ENCODE results near the gene SAFB.
"Not testable (repeated sequence)": the region's sequence is repeated elsewhere in the genome, so short reads cannot be mapped to it uniquely, and the experiment has no call there.

SAFB gene

DNA sequence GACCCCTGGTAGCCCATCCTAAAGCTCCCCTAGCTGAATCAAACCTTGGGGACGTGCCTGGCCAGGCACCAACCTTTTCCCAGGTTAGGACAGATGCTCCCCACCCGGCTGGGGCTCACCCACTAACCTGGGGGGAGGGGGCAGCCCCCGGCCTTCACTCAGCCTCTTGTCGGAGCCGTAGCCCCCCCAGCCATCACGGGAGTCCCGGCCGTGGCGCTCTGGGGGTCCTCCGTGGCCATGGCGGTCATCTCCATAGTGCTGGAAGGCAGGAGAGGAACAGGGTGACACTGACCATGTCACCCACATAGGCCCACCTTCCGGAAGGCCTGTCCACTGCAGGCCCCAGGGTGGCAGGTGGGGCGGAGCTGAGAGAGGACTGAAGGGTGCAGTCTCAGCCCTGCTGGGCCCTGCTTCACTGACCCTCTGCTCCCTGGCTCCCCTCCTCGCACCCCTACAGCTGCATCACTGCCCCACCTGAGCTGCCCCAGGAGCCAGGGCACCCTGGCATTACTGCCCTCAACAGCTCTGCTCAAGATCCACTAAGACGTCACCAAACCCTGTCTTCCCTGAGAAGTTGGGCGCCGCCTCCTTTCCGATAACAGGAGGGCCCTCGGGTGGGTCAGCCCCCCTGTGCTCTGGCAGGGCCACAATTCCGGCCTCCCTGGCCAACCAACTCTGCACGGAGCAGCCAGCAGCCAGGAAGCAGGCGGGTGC, 32.6 kb upstream of the SAFB start:
- CTCF ChIA-PET, result interaction anchor here (2.1 kb wide), 1 partner anchor 11 kb away, joined by 6 read pairs; no protein-coding TSS in a partner anchor
- no peaks in the 10 kb centered on the region for H3K27me3 Mint-ChIP-seq
- H3K36me3 Mint-ChIP-seq, result peaks cover 53% of the 10 kb centered on the region
- no peak overlapping the region for H3K27ac Mint-ChIP-seq
- peaks cover 12% of the 10 kb centered on the region for H3K4me1 Mint-ChIP-seq
- H3K9me3 Mint-ChIP-seq, result no peaks in the 10 kb centered on the region
- no peak for DNase-seq
- H3K4me3 Mint-ChIP-seq, result no peak overlapping the region

DNA sequence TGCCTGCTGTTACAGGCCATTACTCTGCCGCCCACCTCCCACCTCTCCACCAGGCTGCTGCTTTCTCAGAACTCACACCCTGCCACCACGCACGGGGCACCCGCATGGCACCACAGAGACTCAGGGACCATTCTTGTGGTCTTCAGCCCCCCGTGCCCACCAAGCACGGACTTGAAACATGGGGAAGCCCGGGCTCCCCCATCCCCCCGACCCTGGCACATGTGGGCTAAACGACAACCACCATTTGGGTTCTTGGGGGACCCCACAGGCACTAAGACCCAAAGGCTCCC, 32.1 kb upstream of the SAFB start:
- CTCF ChIA-PET, result no interaction called here
- H3K27me3 Mint-ChIP-seq, result no peaks in the 10 kb centered on the region
- H3K4me1 Mint-ChIP-seq, result peaks cover 8% of the 10 kb centered on the region
- no peak for DNase-seq
- H3K4me3 Mint-ChIP-seq, result no peak overlapping the region
- H3K9me3 Mint-ChIP-seq, result no peaks in the 10 kb centered on the region
- no peak overlapping the region for H3K27ac Mint-ChIP-seq
- peaks cover 55% of the 10 kb centered on the region for H3K36me3 Mint-ChIP-seq

DNA sequence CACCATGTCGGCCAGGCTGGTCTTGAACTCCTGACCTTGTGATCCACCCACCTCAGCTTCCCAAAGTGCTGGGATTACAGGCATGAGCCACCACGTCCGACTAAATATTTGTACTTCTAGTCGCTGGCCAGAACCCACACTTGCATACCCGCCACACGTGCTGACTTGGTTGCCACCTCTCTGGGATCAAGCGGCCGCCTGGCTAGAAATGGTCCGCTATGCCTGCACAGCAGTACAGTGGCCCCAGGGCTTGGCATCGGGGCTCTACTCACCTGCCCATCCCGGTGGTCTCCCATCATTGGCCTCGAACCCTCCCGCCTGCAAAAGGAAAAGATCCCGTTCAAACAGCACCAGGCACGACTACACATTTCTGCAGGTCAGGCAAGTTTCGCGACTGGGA, 31.4 kb upstream of the SAFB start:
- H3K27ac Mint-ChIP-seq, result no peak overlapping the region
- CTCF ChIA-PET, result no interaction called here
- no peak overlapping the region for H3K4me3 Mint-ChIP-seq

DNA sequence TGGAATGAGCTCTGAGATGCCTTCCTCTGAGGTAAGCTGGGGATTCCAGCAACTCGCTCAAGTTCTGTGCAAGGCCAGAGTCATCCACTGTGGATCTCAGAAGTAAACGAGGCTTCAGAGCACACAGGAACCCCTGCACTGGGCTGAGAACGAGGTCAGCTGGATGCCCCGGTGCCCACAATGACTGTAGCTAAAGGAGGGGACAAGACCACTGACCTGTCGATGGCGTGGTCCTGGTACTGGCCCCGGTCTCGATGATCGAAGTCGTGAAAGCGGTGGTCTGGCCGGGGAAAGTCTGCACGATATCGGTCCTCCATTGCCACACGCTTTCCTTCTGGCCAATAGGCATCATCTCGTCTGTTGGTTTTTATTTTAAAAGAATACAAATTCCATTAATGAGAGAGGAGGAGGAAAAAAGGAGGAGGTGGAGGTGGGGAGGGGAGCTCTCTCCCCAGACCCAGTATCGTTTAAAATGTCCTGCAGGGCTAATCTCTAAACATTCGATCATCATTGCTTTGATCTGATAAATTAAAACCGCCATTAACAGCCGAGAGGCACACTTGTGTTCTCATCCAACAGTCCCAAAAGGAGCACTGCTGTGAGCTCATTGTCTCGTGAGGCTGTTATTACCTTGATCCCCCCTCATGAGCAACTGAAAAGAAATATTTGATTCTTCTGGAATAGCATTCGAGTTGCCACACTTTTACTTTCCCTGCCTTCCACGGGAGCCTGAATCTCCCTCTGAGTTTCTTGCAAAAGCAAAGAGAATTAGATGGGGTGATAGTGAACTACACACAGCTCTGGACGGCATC, 30.1 kb upstream of the SAFB start:
- H3K36me3 Mint-ChIP-seq, result peaks cover 55% of the 10 kb centered on the region
- peaks cover 4% of the 10 kb centered on the region for H3K4me1 Mint-ChIP-seq
- CTCF ChIA-PET, result no interaction called here
- H3K27me3 Mint-ChIP-seq, result no peaks in the 10 kb centered on the region
- no peak for DNase-seq
- no peak overlapping the region for H3K4me3 Mint-ChIP-seq
- no peak overlapping the region for H3K27ac Mint-ChIP-seq
- no peaks in the 10 kb centered on the region for H3K9me3 Mint-ChIP-seq

More for the DNA sequence above, 31.4 kb upstream of the SAFB start:
- H3K27me3 Mint-ChIP-seq, result no peaks in the 10 kb centered on the region
- no peak for DNase-seq
- H3K36me3 Mint-ChIP-seq, result peaks cover 56% of the 10 kb centered on the region
- H3K4me1 Mint-ChIP-seq, result peaks cover 7% of the 10 kb centered on the region
- no peaks in the 10 kb centered on the region for H3K9me3 Mint-ChIP-seq

DNA sequence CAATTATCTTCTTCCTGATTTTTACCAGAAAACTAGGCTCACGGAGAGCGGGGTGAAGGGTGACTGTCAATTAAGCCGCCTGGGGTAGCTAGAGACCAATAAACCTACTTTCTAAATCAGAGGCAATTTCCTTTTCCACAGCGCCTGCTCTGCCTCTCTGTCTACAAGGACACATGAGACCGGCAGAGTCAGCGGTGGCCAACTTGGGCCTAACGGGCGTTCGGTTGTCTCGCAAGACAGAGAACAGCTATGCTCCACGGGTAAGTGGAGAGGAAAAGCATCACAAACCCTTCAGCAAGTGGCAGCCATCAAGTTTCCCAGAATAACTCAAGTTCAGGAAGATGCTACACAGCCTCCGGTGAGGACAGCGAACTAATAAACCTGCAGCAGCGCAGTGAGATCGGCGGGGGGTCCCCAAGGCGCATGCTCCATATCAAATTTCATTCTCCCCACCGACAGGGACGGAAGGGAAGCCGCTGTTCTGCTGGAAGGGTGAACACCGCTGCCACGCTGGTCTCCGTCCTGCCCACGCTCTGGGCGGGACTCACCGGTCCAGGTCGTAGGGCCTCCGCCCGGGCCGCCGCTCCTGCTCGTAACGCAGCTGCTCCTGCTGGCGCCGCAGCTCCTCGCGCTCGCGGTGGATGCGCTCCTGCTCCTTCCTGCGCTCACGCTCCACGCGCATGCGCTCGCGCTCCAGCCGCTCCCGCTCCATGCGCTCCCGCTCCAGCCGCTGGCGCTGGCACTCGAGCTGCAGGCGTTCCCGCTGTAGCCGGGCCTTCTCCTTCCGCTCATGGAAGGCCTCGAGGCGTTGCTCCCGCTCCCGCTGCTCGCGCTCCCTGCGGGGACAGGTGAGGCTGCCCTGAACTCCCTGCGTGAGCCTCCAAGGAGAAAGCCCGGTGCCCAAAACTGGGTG, 29.3 kb upstream of the SAFB start:
- Mint-ChIP-seq H3K27ac (peak overlapping the region; percentile 59), H3K4me1 (no peaks in the 10 kb centered on the region), H3K4me3 (no peak overlapping the region), H3K36me3 (peaks cover 49% of the 10 kb centered on the region), H3K9me3 (no peaks in the 10 kb centered on the region), H3K27me3 (no peaks in the 10 kb centered on the region)
- CTCF ChIA-PET, result no interaction called here
- DNase-seq, result no peak

DNA sequence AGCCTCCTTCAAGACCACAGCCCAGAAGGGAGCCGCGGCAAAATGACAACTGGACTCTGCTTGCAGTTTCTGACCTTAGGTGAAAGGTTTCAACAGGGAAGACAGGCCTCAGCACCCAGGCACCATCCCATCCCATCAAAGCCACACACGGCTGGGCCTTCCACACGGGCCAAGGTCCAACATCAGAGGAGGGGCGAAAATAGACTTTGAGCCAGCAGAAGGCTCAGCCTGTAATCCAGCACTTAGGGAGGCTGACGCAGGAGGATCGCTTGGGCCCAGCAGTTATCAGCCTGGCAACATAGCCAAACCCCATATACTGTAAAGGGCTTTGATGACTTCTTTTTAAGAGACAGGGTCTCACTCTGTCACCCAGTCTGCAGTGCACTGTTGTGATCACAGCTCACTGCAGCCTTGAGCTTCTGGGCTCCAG, 28.3 kb upstream of the SAFB start:
- Mint-ChIP-seq H3K27ac (no peak overlapping the region), H3K9me3 (no peaks in the 10 kb centered on the region), H3K27me3 (no peaks in the 10 kb centered on the region), H3K4me3 (no peak overlapping the region), H3K4me1 (no peaks in the 10 kb centered on the region), H3K36me3 (peaks cover 54% of the 10 kb centered on the region)
- CTCF ChIA-PET, result no interaction called here
- no peak for DNase-seq

DNA sequence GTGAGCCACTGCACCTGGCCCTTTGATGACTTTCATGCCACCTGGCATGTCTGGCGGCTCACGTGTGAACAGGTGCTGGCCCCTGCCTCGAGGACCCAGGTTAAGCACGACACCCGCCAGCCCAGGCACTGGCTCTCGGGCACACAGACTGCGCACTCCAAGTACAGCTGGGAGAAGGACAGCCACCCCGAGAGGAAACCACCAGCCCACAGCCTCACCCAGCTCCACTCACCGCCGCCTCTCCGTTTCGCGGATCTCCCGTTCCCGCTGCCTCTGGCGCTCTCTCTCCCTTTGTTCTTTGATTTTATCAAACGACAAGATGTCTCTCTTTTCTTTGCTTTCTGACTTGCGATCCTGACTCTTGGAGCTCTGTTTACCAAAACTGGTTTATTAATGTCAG, 27.8 kb upstream of the SAFB start:
- Mint-ChIP-seq H3K9me3 (no peaks in the 10 kb centered on the region), H3K27me3 (no peaks in the 10 kb centered on the region), H3K4me1 (no peaks in the 10 kb centered on the region), H3K36me3 (peaks cover 58% of the 10 kb centered on the region), H3K4me3 (no peak overlapping the region), H3K27ac (no peak overlapping the region)
- DNase-seq, result no peak
- CTCF ChIA-PET, result interaction anchor here (0.9 kb wide), 1 partner anchor 10 kb away, joined by 3 read pairs; no protein-coding TSS in a partner anchor

DNA sequence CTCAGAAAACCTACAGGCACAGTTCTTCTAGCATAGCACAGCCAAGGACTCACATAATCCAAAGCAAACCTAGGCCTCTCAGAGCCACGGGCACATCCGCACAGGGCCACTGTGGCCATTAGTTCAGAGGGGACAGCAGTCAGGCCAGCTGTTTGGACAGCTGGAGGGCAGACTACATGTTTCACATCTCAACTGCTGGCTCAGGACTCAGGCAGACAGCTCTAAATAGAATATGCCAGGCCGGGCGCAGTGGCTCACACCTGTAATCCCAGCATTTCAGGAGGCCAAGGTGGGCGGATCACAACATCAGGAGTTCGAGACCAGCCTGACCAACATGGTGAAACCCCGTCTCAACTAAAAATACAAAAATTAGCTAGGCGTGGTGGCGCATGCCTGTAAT, 27.1 kb upstream of the SAFB start:
- Mint-ChIP-seq H3K9me3 (no peaks in the 10 kb centered on the region), H3K36me3 (peaks cover 61% of the 10 kb centered on the region), H3K4me1 (no peaks in the 10 kb centered on the region), H3K27ac (no peak overlapping the region), H3K27me3 (no peaks in the 10 kb centered on the region), H3K4me3 (no peak overlapping the region)
- DNase-seq, result no peak
- CTCF ChIA-PET, result interaction anchor here (0.9 kb wide), 1 partner anchor 11 kb away, joined by 3 read pairs; no protein-coding TSS in a partner anchor

DNA sequence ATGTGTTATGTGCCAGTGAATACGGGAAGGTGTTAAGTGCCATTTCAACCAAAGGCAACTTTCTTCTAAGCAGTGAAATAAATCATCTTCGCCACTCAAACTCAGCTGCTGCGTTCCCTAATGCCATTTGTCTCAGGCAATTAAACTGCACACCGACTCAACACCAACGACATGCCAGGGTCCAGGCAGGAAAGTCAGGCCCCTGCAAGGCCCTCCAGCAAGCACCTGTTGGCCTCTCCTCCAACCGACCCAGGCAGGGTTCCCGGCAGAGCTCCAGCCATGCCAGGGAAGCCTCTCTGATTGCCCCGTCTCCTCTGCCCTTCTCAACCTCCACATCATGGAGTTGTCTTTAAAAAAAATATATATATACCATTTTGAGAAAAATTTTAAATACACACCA, 22.1 kb upstream of the SAFB start:
- peaks cover 64% of the 10 kb centered on the region for H3K36me3 Mint-ChIP-seq
- no peak overlapping the region for H3K4me3 Mint-ChIP-seq
- no peak overlapping the region for H3K27ac Mint-ChIP-seq
- no peaks in the 10 kb centered on the region for H3K4me1 Mint-ChIP-seq
- CTCF ChIA-PET, result no interaction called here
- H3K27me3 Mint-ChIP-seq, result no peaks in the 10 kb centered on the region
- no peaks in the 10 kb centered on the region for H3K9me3 Mint-ChIP-seq
- no peak for DNase-seq

DNA sequence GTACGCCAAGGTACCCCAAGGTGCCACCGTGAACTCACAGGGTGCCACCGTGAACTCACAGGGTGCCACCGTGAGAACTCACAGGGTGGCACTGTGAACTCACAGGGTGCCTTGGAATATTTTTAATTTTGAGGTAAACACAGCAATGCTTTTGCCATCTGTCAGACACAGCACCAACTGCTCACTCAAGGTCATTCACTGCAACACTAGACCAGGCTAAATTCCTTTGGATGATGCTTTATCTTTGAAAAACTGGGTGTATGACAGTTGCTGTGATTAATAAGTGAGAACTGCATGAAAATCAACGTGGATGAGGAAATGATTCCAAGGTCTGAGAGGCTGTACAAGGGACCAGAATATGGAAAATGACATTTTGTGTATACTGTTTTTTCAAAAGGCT, 19.3 kb upstream of the SAFB start:
- DNase-seq, result no peak
- no peaks in the 10 kb centered on the region for H3K27me3 Mint-ChIP-seq
- no peak overlapping the region for H3K27ac Mint-ChIP-seq
- H3K36me3 Mint-ChIP-seq, result peaks cover 70% of the 10 kb centered on the region
- H3K9me3 Mint-ChIP-seq, result no peaks in the 10 kb centered on the region
- CTCF ChIA-PET, result no interaction called here
- no peak overlapping the region for H3K4me3 Mint-ChIP-seq
- no peaks in the 10 kb centered on the region for H3K4me1 Mint-ChIP-seq

DNA sequence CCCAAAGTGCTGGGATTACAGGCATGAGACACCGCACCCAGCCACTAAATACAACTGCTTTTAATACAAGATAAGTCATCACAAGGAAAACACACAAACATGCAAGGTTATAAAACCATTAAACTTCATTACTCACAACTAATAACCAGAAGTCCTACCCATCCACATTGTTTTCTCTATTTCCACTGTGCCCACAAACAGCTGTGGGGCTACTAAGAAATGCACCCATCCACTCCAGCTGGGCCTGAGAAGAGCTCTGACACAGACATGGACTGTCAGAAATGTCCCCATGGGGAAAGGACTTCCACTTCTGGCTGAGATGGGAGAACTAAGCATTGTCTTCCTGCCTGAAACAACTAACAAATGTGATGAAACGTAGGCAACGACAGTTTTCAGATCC, 17.5 kb upstream of the SAFB start:
- H3K27me3 Mint-ChIP-seq, result no peaks in the 10 kb centered on the region
- no peak for DNase-seq
- CTCF ChIA-PET, result no interaction called here
- no peak overlapping the region for H3K27ac Mint-ChIP-seq
- no peak overlapping the region for H3K4me3 Mint-ChIP-seq
- H3K4me1 Mint-ChIP-seq, result no peaks in the 10 kb centered on the region
- no peaks in the 10 kb centered on the region for H3K9me3 Mint-ChIP-seq
- peaks cover 64% of the 10 kb centered on the region for H3K36me3 Mint-ChIP-seq

DNA sequence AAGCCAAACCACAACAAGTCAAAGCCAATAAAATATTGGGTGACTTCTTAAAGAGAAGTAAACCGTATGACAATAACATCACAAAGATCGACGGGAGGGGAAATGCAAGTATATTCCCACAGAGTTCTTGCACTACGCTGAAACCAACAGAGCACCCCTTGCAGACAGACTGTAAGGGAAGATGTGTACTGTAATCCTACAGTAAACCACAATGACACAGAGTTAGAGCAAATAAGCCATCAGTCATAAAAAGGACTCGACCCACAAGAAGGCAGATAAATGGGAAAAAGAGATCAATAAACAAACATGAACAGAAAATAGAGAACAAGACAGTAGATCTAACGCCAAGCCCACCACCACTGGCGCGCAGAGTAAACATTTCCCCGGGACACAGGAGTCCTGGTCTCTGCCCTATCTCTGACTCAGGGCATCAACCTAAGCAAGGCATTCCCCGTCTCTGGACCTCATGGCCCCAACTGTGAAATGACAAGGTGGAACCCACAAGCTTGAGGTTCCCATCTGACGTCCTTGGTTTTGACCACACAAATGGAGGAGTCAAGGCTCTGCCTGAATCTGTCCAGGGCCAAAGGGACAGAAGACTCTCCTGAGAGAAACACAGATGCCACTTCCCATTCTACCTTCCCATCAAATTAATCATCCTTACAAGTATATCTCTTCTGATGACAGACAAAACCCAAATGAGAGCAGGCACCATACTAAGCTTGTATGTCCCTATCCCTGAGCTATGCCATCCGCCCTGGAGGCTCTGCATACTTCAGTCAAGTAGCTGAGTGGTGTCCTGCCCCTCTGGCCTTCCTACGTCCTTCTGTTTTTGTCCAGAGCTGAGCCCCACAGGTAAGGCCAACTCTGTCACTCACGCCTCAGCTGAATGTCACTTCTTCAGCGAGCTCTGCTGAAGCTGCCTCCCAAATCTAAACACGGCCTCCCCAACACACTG, 15.3 kb upstream of the SAFB start:
- H3K4me3 Mint-ChIP-seq, result no peak overlapping the region
- H3K27me3 Mint-ChIP-seq, result no peaks in the 10 kb centered on the region
- no peak for DNase-seq
- CTCF ChIA-PET, result no interaction called here
- H3K4me1 Mint-ChIP-seq, result no peaks in the 10 kb centered on the region
- H3K9me3 Mint-ChIP-seq, result no peaks in the 10 kb centered on the region
- no peak overlapping the region for H3K27ac Mint-ChIP-seq
- H3K36me3 Mint-ChIP-seq, result peaks cover 66% of the 10 kb centered on the region

DNA sequence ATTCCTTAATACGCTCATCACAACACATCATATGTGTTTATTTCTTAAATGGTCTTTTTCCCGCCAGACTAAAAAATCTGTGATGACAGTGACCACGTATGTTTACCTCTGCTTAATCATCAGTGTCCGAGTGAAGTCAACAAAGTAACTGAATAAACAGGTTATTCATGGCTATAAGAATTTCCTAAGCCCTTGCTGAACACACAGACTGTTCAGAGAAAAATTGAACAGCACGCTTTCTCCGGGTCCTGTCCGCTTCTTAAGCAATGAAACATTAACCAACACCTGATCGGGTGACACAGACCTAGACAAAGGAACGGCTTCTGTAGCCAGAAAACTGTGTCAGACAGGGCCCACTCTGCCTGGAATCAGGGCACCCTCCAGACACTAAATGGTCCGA, 14.6 kb upstream of the SAFB start:
- no peak overlapping the region for H3K27ac Mint-ChIP-seq
- H3K36me3 Mint-ChIP-seq, result peaks cover 69% of the 10 kb centered on the region
- CTCF ChIA-PET, result no interaction called here
- H3K4me1 Mint-ChIP-seq, result no peaks in the 10 kb centered on the region
- H3K27me3 Mint-ChIP-seq, result no peaks in the 10 kb centered on the region
- DNase-seq, result no peak
- no peaks in the 10 kb centered on the region for H3K9me3 Mint-ChIP-seq
- H3K4me3 Mint-ChIP-seq, result no peak overlapping the region

DNA sequence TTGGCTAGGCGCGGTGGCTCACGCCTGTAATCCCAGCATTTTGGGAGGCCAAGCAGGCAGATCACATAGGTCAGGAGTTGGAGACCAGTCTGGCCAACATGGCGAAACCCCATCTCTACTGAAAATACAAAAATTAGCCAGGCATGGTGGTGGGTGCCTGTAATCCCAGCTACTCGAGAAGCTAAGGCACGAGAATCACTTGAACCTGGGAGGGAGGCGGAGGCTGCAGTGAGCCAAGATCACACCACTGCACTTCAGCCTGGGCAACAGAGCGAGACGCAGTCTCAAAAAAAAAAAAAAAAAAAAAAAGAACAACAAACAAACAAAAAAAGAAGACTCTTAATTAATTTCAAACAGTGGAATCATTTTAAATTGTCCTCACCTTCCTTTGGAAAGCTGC, 14.1 kb upstream of the SAFB start:
- H3K9me3 Mint-ChIP-seq, CTCF ChIA-PET, H3K4me3 Mint-ChIP-seq, DNase-seq, H3K27ac Mint-ChIP-seq, H3K27me3 Mint-ChIP-seq, H3K4me1 Mint-ChIP-seq: not testable (repeated sequence)
- H3K36me3 Mint-ChIP-seq, result peaks cover 69% of the 10 kb centered on the region

Data from activated naive CD4-positive, alpha-beta T cell treated with anti-CD3 and anti-CD28 coated beads, Interleukin-2, amount 10 ng/mL, durations not matched to agents 7 days and 5 days (primary cell).